Urinary bladder (tissue), 4 donors: Measurements from ENCODE around the gene OTOG. TPM values are rescaled to one million over a fixed set of nuclear protein-coding genes. Genes with fewer than 3 reads are reported as not detected.

Experiments used
- DNase-seq: peaks from one replicate; pipeline ENCODE4 v3.0.0-alpha.2; 2015; ENCODE audit errors: extremely low spot score
- H3K27ac ChIP-seq: one replicate; pipeline ENCODE4 v1.5.1; 2013; ENCODE audit warnings: low read depth, mild to moderate bottlenecking, moderate library complexity
- H3K36me3 ChIP-seq: one replicate; pipeline ENCODE4 v1.6.1; 2013; ENCODE audit warnings: mild to moderate bottlenecking, moderate library complexity; ENCODE audit not compliant: insufficient read depth
- H3K4me1 ChIP-seq: one replicate; pipeline ENCODE4 v1.6.1; 2013; ENCODE audit warnings: mild to moderate bottlenecking, moderate library complexity; ENCODE audit not compliant: insufficient read depth
- H3K4me3 ChIP-seq: one replicate; pipeline ENCODE4 v1.5.1; 2013; ENCODE audit warnings: low read depth, low read length
- WGBS: extraction: QIAGEN DNeasy Blood & Tissue Kit; methylation state at CpG from one replicate; pipeline ENCODE4 v1.1.7; 2013; 5-methylcytosine and 5-hydroxymethylcytosine counted together
- polyA plus RNA-seq: library from polyadenylated mRNA; stranded (reverse); fragments of 200-250 nt; gene quantifications from one replicate; pipeline ENCODE4 v1.2.3, GENCODE V29; 2013
- total RNA-seq: library from RNA; depleted of rRNA; stranded (reverse); fragments of >200 nt; gene quantifications from one replicate; pipeline ENCODE4 v1.2.3, GENCODE V29; 2014
- donor health status: healthy with polysubstance abuse.
- donor health status: healthy.

Gene OTOG
- total and polyA plus RNA-seq, 2 donors: 0.05 TPM; not detected in 1

DNA sequence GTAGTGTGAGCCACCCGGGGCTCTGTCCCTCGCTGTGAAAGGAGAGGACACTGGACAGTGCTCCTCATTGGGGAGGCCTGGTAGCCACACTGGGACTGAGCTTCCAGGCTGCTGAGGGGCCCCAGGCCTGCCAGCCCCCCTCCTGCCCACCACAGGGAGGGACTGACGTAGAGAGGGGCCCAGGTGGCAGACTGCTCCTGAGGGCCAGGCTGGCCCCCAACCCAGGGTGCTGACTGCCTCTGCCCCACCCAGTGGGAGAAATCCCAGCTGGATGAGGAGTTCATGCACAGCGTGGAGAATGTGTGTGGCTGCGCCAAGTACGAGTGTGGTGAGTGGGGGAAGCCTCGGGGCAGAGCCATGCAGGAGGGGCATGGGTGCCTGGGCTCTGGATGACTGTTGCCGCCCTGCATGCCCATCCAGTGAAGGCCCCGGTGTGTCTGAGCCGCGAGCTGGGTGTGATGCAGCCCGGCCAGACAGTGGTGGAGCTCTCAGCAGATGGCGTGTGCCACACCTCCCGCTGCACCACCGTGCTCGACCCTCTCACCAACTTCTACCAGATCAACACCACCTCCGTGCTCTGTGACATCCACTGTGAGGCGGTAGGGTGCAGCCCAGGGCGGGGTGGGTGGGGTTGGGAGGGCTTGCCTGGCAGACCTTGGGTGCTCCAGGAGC is 93.6 kb downstream of the OTOG start:
- DNase-seq: no peak
- 69% methylated on average over 19 of the region's 19 CpGs for WGBS
- Histone ChIP-seq H3K36me3 (no peaks in the 10 kb centered on the region), H3K4me1 (no peaks in the 10 kb centered on the region), H3K27ac (no peak overlapping the region), H3K4me3 (no peak overlapping the region)

- no peaks in the 10 kb centered on the region for H3K36me3 ChIP-seq
- H3K4me1 ChIP-seq: no peaks in the 10 kb centered on the region
- H3K4me3 ChIP-seq: no peak overlapping the region
- no peak for DNase-seq
- H3K27ac ChIP-seq: no peak overlapping the region
- 90% methylated on average over 17 of the region's 17 CpGs for WGBS
Measured at GRCh38 chr11:17641792-17642350, 94.8 kb downstream of the OTOG start.

DNA sequence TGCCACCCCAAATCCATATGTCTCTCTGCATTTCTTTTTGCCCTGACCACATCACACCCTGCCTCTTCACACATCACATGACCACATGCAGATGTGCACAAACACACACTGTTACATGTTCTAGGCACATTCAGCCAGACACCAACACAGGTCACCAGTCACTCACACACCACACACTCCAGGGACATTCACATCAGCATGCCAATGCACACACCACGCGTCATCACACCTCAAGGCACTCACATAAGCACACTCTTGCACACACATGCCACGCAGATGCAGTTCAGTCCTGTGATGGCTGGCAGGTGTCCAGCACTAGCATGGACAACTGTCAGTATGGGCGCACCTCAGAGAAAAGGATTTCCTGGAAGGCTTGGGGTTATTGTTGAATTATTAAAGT is 95.3 kb downstream of the OTOG start:
- 82% methylated on average over 4 of the region's 4 CpGs for WGBS
- no peak for DNase-seq
- H3K27ac ChIP-seq: no peak overlapping the region
- no peaks in the 10 kb centered on the region for H3K36me3 ChIP-seq
- H3K4me3 ChIP-seq: no peak overlapping the region
- no peaks in the 10 kb centered on the region for H3K4me1 ChIP-seq

GRCh38 chr11:17642980-17643379 is 95.9 kb downstream of the OTOG start:
- H3K4me3 ChIP-seq: no peak overlapping the region
- DNase-seq: no peak
- no peaks in the 10 kb centered on the region for H3K36me3 ChIP-seq
- no peak overlapping the region for H3K27ac ChIP-seq
- WGBS: 84% methylated on average over 6 of the region's 6 CpGs
- H3K4me1 ChIP-seq: no peaks in the 10 kb centered on the region

DNA sequence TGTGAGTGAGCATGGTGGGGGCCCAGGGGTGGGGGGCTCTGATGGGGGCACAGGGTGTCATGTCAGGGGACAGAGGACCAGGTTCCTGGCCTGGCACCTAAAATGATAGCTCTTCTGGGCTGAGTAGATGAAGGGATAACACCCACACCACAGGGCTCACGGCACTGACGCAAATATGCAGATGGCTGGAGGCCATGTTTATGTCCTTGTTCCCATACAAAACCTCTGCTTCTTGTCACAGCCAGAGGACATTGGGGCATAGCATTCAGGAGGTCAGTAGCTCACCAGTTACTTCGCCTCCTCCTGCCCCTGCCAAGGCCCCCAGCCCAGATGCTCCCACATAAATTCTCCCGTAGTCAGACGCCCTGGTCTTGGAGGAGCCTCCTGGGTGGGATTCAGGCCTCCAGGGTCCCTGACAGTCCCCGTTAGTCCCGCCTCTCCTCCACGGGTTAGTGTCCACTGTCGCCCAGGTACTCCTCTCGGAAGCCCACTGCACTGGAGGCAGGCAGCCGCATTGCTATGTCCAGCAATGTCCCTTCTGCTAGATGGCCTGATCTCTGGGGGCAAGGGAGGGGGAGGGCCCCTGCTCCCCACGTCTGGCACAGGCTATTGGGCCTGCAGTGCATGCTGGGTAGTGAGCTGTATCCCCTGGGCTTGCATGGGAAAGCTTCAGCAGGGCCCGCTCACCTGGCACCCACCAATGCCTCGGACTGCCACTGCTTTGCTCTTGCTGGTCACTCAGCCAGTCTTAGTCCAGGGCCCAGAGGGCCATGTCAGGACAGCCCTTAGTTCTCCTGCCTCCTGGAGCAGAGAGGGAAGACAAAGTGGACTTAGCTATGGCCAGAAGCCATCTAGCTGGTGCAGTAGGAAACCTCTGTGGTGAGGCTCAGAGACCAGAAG is 96.7 kb downstream of the OTOG start:
- no peak overlapping the region for H3K27ac ChIP-seq
- no peaks in the 10 kb centered on the region for H3K36me3 ChIP-seq
- no peaks in the 10 kb centered on the region for H3K4me1 ChIP-seq
- no peak overlapping the region for H3K4me3 ChIP-seq
- DNase-seq: no peak
- WGBS: 62% methylated on average over 14 of the region's 14 CpGs

DNA sequence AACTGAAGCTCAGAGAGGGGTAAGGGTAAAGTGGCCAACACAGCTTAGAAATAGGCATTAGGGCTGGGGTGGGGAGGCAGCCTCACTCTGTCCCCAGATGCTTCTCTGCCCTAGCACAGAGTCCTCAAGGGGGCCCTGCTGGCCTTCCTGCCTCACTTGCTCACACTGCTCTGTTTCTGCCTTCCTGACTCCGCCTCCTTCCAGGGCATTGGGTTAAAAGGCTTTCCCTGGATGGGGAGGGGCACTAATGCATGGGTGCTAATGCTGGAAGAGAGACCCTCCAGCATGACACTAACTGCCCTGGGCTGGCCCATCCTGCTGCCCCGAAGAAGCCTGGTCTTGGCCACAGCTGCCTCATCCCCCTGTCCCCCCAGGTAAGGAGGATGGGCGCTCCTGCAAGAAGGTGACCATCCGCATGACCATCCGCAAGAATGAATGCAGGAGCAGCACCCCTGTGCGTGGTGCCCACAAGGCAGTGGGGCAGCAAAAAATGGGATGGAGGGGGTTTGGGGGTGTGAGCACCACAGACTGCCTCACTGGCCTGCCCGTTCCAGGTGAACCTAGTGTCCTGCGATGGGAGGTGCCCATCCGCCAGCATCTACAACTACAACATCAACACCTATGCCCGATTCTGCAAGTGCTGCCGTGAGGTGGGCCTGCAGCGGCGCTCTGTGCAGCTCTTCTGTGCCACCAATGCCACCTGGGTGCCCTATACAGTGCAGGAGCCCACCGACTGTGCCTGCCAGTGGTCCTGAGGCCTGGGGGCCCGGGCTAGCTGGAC is 98.3 kb downstream of the OTOG start:
- H3K4me1 ChIP-seq: no peaks in the 10 kb centered on the region
- no peak overlapping the region for H3K27ac ChIP-seq
- no peak overlapping the region for H3K4me3 ChIP-seq
- no peak for DNase-seq
- H3K36me3 ChIP-seq: no peaks in the 10 kb centered on the region
- 92% methylated on average over 15 of the region's 15 CpGs for WGBS

GRCh38 chr11:17646451-17647145 is 99.5 kb downstream of the OTOG start:
- no peak for DNase-seq
- WGBS: 70% methylated on average over 8 of the region's 8 CpGs

GRCh38 chr11:17648528-17648927 is 101.5 kb downstream of the OTOG start:
- Histone ChIP-seq H3K36me3 (no peaks in the 10 kb centered on the region), H3K4me1 (no peaks in the 10 kb centered on the region), H3K4me3 (no peak overlapping the region), H3K27ac (no peak overlapping the region)
- no peak for DNase-seq
- WGBS: 79% methylated on average over 4 of the region's 4 CpGs

More at GRCh38 chr11:17646451-17647145, 99.5 kb downstream of the OTOG start:
- no peaks in the 10 kb centered on the region for H3K4me1 ChIP-seq
- H3K4me3 ChIP-seq: no peak overlapping the region
- H3K27ac ChIP-seq: no peak overlapping the region
- H3K36me3 ChIP-seq: no peaks in the 10 kb centered on the region

DNA sequence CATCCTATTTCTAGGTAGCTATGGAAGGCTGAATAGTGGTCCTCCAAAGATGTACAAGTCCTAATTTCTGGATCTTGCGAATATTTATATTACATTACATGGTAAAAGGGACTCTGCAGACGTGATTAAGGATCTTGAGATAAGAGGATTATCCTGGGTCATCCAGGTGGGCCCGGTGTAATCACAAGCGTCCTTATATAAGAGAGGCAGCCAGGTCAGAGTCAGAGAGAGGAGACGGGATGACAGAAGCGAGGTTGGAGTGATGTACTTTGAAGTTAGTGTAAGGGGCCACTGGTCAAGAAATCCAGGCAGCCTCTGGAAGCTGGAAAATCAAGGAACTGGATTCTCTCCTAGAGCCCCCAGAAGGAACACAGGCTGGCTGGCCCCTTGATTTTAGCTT is 102.2 kb downstream of the OTOG start:
- no peak for DNase-seq
- WGBS: 48% methylated on average over 6 of the region's 6 CpGs
- Histone ChIP-seq H3K27ac (no peak overlapping the region), H3K4me3 (no peak overlapping the region), H3K36me3 (no peaks in the 10 kb centered on the region), H3K4me1 (no peaks in the 10 kb centered on the region)

- no peak for DNase-seq
- 43% methylated on average over 4 of the region's 4 CpGs for WGBS
Measured at GRCh38 chr11:17649696-17650095, 102.6 kb downstream of the OTOG start.

DNA sequence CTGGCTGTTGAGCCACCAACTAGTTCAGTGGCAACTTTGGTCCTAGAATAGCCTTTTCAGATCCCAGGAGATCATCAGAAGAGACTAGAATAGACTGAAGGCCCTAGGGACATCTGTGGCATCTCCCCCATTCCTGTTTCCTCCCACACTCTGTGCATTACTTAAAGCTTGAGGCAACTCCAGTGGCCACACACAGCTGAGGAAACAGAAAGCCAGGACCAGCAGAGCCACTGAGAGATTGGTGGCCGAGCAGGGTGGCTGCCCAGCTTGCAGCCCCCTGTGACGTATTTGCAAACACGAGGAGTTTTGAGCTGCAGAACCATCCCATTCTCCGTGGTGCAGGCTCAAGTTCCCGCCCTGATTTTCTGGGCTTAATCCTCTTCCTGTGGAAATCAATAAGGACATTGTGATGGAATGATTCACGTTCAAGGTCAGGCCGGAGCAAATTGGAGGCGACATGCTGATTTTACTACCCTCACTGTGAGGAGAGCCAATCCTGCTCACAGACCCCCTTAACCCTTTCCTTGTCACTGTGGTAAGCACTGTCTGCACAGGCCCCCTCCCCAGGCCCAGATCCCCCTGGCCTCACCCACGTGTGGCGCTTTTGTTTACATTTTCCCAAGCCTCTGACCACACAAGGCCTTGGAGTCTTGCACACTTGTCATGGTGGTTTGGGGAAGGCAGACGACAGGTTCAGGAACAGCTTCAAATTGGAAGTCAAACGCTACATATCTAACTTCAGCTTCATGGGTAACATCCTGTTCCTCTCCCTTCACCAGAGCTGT is 103.3 kb downstream of the OTOG start:
- H3K27ac ChIP-seq: no peak overlapping the region
- WGBS: 17% methylated on average over 12 of the region's 12 CpGs
- H3K36me3 ChIP-seq: no peaks in the 10 kb centered on the region
- no peak overlapping the region for H3K4me3 ChIP-seq
- no peaks in the 10 kb centered on the region for H3K4me1 ChIP-seq
- DNase-seq: no peak

More at GRCh38 chr11:17649696-17650095, 102.6 kb downstream of the OTOG start:
- Histone ChIP-seq H3K27ac (no peak overlapping the region), H3K4me3 (no peak overlapping the region), H3K36me3 (no peaks in the 10 kb centered on the region), H3K4me1 (no peaks in the 10 kb centered on the region)

DNA sequence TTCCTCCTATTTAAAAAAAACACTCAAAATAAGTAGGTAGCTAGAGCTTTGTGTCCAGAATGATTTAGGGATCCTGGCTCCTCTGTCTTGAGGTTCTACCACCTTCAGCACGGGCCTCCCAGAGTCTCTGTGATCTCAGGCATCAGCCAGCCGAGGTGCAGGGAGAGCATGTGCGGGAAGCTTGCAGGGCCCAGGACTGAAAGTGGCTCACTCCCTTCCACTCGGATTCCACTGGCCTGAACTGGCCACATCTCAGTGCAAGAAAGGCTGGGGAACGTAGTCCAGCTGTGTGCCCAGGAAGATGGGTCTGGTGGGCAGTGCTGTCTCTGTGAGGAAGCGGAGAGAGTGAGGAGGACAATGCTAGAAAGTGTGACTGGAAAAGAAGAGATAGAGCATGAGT is 104.0 kb downstream of the OTOG start:
- Histone ChIP-seq H3K4me1 (no peaks in the 10 kb centered on the region), H3K27ac (no peak overlapping the region), H3K36me3 (no peaks in the 10 kb centered on the region), H3K4me3 (no peak overlapping the region)
- WGBS: 59% methylated on average over 6 of the region's 6 CpGs
- DNase-seq: no peak
